ENCODE results near the gene CNST.

DNA sequence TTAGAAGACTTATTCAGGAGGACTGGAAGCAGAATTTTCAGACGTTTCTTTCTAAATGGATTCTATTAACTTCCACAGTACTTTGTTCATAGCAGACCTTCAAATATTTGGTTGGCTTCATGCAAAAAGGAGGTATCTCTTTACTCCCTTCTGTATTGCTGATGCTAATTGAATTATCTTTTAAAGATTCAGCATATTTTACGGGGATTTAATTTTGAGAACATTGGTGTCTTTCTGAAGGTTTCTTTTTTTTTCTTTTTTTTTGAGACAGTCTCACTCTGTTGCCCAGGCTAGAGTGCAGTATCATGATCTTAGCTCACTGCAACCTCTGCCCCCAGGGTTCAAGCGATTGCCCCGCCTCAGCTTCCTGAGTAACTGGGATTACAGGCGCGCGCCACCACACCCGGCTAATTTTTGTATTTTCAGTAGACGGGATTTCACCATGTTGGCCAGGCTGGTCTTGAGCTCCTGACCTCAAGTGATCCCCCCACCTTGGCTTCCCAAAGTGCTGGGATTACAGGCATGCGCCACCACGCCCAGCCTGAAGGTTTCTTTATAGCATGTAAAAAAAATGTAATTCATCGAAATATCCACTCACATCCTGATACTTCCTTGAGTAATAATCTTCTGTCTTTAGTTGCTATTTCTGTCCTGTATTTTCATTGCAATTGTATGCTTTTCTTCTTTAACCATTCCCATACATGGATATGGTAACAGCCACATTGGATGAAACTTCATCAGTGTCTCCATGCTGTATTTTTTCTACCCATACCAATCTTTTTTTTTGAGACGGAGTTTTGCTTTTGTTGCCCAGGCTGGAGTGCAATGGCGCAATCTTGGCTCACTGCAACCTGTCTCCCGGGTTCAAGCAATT lies 14.5 kb downstream of the CNST start:
- TF ChIP-seq TAF1 (IDR thresholded peaks at IDR 0.05; ENCODE audit: borderline replicate concordance, insufficient read depth, low read length) (no peak), POLR2AphosphoS5 (IDR thresholded peaks at IDR 0.05; ENCODE audit: low read depth, low read length) (no peak)
